ENCODE results near the gene SSBP3.

SSBP3 gene

GRCh38 chr1:54255026-54255702 is 151.0 kb downstream of the SSBP3 start:
- TF ChIP-seq CSRNP3 (CRISPR knock-in tag; IDR thresholded peaks at IDR 0.05) (no peak), PPARA (CRISPR knock-in tag; IDR thresholded peaks at IDR 0.05; ENCODE audit: borderline replicate concordance) (no peak), ZNF8 (CRISPR knock-in tag; IDR thresholded peaks at IDR 0.05) (no peak)
- peak; percentile 20; the same call in 2 of the 3 replicates for ATAC-seq

GRCh38 chr1:54254055-54254454 is 152.1 kb downstream of the SSBP3 start:
- TF ChIP-seq ZFP30 (CRISPR knock-in tag; IDR thresholded peaks at IDR 0.05) (no peak), GLIS3 (CRISPR knock-in tag; IDR thresholded peaks at IDR 0.05) (no peak), ZNF565 (CRISPR knock-in tag; conservative IDR thresholded peaks at IDR 0.05; ENCODE audit: low read depth) (no peak), BACH2 (CRISPR knock-in tag; IDR thresholded peaks at IDR 0.05; ENCODE audit: borderline replicate concordance) (no peak), PPARA (CRISPR knock-in tag; IDR thresholded peaks at IDR 0.05; ENCODE audit: borderline replicate concordance) (no peak), ISL1 (CRISPR knock-in tag; IDR thresholded peaks at IDR 0.05) (no peak), CSRNP3 (CRISPR knock-in tag; IDR thresholded peaks at IDR 0.05) (no peak), RARB (CRISPR knock-in tag; IDR thresholded peaks at IDR 0.05) (no peak), PATZ1 (CRISPR knock-in tag; IDR thresholded peaks at IDR 0.05; ENCODE audit: borderline replicate concordance) (no peak)
- peak; percentile 54 for ATAC-seq

GRCh38 chr1:54253480-54253879 is 152.7 kb downstream of the SSBP3 start:
- TF ChIP-seq ISL1 (CRISPR knock-in tag; IDR thresholded peaks at IDR 0.05) (no peak), ZC3H10 (CRISPR knock-in tag; IDR thresholded peaks at IDR 0.05) (no peak), RARB (CRISPR knock-in tag; IDR thresholded peaks at IDR 0.05) (no peak), PATZ1 (CRISPR knock-in tag; IDR thresholded peaks at IDR 0.05; ENCODE audit: borderline replicate concordance) (no peak), ESRRG (CRISPR knock-in tag; IDR thresholded peaks at IDR 0.05) (no peak)
- ATAC-seq, result peak; percentile 94

- no peak for ATAC-seq
- TF ChIP-seq CREB5 (CRISPR knock-in tag; IDR thresholded peaks at IDR 0.05; ENCODE audit: low read depth) (no peak), CSRNP3 (CRISPR knock-in tag; IDR thresholded peaks at IDR 0.05) (no peak), ZNF8 (CRISPR knock-in tag; IDR thresholded peaks at IDR 0.05) (no peak), ESRRG (CRISPR knock-in tag; IDR thresholded peaks at IDR 0.05) (no peak), CSDC2 (CRISPR knock-in tag; IDR thresholded peaks at IDR 0.05) (no peak), ZNF565 (CRISPR knock-in tag; conservative IDR thresholded peaks at IDR 0.05; ENCODE audit: low read depth) (no peak)
These were observed 153.7 kb downstream of the SSBP3 start for GRCh38 chr1:54252371-54252936.

All from SK-N-SH treated with all-trans-retinoic acid at 6 μM for 48 hours (cell line).